PC-9 (cell line): ENCODE measurements around the gene HIGD1B.

ENCODE experiments used
- EZH2 ChIP-seq: fragments of 200-600 bp; sonication (generic); IDR thresholded peaks from 2 replicates; pipeline ENCODE4 v1.8.0; 2017; ENCODE audit warnings: antibody characterized with exemption, low read depth
- TF ChIP-seq, protein P1 (sequence below): fragments of 200-600 bp; sonication (generic); conservative IDR thresholded peaks from 2 replicates; pipeline ENCODE4 v1.6.1; 2017; ENCODE audit warnings: mixed run types, antibody characterized with exemption, mild to moderate bottlenecking, moderate library complexity

DNA sequence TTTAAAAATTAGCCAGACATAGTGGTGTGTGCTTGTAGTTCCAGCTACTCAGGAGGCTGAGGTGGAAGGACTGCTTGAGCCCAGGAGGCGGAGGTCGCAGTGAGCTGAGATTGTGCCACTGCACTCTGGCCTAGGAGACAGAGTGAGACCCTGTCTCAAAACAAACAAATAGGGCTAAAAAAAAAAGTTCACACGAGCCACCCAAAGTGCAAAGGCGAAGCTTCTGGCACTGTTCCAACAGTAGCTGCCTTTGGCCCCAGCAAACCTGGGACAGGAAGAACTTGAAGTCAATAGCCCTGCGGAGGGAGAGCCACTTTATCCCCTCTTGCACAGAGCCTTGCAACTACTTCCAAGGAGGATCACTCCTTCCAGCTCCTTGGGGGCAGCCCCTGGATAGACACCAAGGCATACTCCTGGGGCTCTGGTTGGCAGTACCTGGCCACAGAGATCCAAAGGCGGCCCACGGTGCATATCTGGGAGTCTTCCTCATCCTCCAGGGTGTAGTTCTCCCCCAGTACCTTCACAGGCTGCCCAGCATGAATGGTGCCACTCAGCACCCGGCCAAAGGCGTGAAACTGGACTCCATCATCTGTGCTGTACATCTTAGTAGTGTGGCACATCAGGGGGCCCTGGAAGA is 14.7 kb downstream of the HIGD1B start:
- TF ChIP-seq, protein P1, sequence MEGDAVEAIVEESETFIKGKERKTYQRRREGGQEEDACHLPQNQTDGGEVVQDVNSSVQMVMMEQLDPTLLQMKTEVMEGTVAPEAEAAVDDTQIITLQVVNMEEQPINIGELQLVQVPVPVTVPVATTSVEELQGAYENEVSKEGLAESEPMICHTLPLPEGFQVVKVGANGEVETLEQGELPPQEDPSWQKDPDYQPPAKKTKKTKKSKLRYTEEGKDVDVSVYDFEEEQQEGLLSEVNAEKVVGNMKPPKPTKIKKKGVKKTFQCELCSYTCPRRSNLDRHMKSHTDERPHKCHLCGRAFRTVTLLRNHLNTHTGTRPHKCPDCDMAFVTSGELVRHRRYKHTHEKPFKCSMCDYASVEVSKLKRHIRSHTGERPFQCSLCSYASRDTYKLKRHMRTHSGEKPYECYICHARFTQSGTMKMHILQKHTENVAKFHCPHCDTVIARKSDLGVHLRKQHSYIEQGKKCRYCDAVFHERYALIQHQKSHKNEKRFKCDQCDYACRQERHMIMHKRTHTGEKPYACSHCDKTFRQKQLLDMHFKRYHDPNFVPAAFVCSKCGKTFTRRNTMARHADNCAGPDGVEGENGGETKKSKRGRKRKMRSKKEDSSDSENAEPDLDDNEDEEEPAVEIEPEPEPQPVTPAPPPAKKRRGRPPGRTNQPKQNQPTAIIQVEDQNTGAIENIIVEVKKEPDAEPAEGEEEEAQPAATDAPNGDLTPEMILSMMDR = no peak
- TF ChIP-seq EZH2 = no peak
